NCI-H146 (cell line): ENCODE measurements around the gene UACA.

ENCODE experiments used
- DNase-seq: peaks from one replicate; lab custom pipeline; 2025; lab: John Stamatoyannopoulos, UW

Gene UACA

GRCh38 chr15:70708839-70709238 lies 54.5 kb downstream of the UACA start:
- DNase-seq, result no peak

- DNase-seq, result no peak
Measured at GRCh38 chr15:70707686-70708300, 55.6 kb downstream of the UACA start.

DNA sequence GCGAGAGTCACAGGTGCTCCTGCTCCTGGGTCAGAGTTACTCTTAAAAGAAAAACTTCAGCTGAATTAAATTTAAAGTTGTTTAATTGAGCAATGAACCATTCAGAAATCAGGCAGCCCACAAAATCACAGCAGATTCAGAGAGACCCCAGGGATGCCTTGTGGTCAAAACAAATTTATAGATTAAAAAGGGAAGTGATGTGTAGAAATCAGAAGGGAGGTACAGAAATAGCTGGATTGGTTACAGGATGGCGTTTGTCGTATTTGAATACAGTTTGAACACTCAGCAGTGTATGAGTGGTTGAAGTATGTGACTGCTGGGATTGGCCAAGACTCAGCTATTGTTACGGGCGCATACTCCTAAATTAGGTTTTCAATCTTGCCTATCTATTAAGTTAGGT lies 58.6 kb downstream of the UACA start:
- DNase-seq, result no peak

DNA sequence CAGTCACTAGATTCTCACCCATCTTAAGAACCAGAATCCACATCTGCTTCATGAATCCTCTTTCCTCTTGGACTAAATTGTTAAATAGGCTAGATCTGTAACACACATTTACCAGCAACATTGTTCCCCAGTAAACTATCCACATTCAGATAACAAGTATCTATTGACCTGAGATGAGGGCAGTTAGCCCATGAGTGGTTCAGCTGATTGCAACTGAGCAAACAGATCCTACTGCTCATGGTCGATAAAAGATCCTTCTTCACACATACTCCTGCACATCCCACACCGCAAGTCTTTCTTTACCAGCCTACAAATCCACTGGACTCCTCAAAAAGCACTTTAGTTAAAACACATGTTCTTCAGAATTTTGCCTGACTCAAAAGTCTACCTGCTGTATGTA lies 59.2 kb downstream of the UACA start:
- DNase-seq, result peak; percentile 62

- DNase-seq, result no peak
Measured at GRCh38 chr15:70703096-70703878, 60.1 kb downstream of the UACA start.

GRCh38 chr15:70702584-70702983 lies 60.8 kb downstream of the UACA start:
- no peak for DNase-seq

DNA sequence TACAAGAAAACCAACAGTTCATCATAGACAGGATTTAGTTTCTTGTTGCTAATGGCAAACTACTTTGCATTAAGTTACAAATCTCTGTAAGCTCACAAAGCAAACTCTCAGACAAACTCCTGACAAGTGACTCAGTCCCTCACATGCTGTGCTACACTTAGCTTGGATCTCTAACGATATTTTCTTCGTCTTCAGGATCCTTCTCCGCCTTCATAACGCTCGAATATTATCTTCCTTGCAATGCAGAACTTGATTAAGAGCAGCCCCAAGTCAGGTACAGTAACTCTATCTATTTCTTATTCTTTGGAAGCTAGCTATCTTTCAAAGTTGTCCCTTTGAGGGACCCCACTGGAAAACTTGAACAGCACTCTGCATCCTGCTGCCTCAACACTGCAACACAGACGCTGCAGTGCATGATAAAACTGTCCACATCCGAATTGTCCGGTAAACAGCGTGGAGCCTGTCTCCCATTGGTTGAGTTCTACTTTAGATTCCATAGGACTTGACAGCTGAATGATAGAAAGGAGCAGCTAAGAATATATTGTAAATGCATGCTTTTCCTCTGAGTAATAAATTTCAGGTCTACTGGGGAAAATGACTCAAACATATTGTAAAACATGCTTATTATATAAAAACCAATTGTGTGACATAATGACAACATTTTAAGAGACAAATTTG lies 61.3 kb downstream of the UACA start:
- no peak for DNase-seq

GRCh38 chr15:70701171-70701570 lies 62.2 kb downstream of the UACA start:
- DNase-seq, result no peak

- no peak for DNase-seq
Measured at GRCh38 chr15:70699890-70700289, 63.5 kb downstream of the UACA start.

DNA sequence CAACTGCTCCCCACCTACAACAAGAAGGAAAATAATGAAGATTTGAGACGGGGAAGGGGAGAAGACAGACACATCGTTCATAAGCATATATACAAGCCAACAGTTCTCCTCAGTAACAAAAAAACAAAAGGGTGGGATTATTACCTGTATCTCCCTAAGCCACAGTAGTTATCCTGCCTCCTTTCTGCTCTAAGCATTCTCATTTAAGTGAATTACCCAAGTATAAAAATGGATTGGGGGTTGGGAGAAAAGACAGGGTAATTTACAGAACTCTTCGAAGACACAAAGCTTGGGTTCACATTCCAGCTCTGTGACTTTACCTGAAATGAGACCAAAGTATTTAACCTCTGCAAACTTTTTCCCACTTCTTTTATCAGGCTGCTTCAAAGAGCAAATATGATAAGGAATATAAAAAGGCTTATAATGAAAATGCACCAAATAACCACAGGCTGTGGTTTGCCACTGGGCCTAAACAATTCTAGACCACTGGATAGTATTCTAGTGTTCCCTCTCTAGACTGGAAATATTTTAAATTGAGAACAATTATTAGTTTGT lies 64.4 kb downstream of the UACA start:
- no peak for DNase-seq

DNA sequence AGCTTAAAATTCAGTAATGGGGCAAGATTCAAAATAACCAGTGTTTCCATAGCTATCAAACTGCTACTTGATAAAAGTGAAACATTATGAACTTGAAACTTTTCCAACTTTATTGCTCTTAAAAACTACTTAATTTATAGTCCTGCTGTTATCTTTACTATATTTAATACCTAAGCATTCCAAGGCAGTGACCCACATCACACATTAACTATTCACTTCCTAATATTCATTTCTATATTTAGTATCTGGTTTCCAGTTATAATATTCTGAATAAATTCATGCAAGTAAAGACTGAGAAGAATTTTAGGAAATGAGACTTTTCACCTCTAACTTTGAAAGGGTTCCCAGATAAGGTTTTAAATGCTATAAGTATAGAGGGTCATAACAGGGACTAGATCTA lies 64.9 kb downstream of the UACA start:
- DNase-seq, result no peak

DNA sequence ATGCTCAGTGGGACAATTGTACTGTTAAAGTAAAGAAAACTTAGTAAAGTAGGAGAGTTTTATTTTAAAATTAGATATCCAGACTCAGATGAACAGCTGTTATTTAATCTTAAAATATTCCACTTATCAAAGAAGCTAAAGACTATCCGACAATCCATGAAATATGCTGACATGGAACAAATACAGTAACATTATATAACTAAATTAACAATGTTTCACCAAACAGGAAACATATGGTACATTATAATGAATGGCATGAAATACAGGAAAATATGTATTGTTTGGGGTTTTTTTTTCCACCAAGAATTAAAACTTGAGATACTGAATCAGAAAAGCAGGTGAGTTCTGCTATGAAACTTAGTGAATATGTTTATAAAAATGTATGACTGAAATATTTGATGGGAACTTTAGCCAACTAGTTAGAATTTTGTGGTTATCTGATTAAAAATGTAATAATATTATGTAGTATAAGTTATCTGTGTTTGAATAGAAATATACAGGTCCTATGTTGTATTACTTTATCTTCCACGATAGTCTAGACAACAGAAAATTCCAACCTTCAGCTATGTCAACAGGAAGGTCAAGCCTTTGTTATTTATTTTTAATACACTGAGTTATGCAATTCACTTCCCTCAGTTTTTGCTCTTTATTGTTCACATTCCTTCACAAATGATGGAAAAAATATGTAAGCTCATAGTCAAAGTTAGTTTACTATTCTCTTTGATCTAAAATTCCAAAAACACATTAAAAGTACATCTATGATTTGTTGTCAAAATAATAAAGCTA lies 72.7 kb downstream of the UACA start:
- DNase-seq, result no peak

DNA sequence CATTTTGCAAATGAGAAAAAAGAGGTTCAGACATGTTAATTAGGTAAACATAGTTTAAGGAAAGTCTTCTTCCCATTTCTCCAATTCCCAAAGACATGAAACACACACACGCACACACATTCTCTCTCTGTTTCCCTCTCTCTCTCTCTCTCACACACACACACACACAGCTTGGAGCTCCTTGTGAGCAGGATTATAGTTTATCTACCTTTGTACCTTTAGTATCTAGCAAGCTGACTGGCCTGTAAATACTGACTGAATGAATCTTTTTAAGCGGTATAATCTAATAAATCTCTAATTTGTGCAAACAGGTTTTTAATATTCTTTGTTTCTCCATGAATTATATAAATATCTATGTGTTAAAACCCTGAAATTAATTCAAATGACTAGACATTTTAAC lies 73.3 kb downstream of the UACA start:
- DNase-seq, result no peak

DNA sequence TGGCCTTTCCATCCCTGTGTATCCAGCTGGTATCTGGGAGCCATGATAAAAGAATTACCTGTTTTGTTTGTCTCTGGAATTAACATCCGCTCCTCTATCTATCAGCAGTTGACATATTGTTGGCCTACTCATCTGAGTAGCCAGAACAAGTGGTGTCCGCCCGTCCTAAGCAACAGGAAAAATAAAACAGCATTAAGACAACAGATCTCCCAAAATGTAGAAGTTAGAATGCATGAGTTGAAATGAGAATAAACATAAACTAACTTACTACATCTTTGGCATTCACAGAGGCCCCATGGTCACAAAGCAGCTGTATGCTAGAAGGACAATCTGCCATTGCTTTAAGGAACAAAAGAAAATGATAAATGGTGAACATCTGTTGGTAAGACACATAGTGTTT lies 75.9 kb downstream of the UACA start:
- no peak for DNase-seq

DNA sequence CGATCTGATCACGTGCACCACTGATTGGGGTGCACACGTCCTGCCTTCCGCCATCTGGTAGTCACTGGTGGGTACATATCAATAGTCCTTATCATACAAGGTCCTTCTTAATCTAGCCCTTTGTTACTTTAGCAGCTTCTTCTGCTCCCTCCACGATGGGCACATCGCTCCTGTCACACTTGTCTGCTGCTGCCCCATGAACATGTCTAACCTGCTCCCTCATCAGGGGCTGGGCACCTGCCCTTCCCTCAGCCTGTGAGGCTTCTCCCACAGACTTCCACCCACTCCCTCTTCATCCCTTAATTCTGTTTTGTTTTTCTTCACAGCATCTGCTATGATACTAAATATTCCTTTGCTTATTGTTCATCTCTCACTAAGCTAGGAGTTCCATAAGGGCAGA lies 82.5 kb downstream of the UACA start:
- DNase-seq, result no peak

GRCh38 chr15:70679919-70680231 lies 83.5 kb downstream of the UACA start:
- no peak for DNase-seq

- DNase-seq, result no peak
Measured at GRCh38 chr15:70672081-70672480, 91.3 kb downstream of the UACA start.

GRCh38 chr15:70670680-70671079 lies 92.7 kb downstream of the UACA start:
- DNase-seq, result no peak

DNA sequence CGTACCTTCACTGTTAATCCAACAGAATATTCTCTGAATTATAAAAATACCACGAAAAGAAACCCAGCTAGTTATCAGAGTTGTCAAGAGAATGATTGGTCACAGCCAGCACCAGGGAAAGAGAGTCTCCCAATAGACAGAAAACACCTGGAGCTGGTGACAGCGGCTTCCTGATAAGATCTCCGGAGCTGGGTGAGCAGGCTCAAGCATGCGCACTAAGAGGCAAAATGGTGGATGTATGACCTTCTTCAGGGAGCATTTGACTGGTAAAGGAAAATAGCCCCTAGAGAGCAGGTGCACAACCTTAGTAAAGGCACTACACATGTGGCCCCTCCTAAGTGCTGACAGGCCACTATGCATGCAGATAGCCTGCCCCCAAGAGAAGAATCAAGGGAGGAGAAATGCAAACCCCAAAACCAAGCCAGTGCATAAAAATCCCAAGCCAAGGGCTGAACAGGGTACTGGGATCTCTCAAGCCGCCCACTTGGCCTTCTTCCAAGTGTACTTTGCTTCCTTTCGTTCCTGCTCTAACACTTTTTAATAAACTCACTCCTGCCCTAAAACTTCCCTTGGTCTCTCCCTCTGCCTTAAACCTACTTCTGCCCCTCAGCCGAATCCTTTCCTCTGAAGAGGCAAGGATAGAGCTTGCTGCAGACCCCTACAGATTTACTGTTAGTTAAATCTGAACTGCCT lies 93.2 kb downstream of the UACA start:
- DNase-seq, result peak; percentile 1

DNA sequence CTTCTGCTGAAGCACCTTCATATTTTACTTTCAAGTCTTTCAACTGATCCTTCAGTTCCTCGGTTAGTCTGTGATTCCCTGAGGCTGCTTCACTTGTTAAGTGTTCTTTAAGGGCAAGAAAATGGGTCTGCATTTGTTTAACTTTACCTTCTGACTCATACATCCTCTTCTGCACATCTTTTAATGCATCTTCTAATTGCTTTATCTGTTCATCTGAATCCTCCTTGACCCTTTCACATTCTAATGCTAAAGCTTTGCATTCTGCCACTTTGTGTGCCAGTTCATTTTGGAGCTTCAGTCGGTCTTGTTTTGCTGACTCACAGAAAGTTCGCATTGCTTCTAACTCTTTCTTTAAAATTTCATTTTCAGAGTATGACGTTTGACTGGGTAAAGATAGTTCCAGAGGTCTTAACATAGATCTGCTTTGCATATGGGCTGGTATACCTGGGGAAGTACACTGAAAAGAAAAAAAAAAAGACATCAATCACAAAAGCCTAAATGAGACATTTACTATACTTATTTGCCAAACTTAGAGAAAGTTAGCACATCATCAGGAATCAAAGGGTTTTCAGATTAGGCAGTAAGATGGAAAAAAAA lies 94.3 kb downstream of the UACA start:
- no peak for DNase-seq

DNA sequence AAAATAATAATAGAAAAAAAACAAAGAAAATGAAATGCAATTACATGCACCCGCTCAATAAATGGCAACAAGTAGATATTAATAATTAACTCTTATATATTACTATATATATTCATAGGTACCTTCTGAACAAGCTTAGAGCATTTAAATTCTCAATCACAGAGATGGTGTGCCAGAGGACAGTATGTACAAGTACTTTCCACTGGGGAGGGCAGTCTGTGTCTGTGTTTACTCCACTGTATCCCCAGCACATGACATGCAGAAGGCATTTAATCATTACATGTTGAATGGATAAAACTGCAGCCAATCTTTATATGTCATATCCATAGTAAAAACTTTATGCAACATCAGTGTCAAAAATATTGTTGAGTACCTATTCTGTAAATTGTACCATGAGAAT lies 97.8 kb downstream of the UACA start:
- no peak for DNase-seq
